Smooth muscle cell (in vitro differentiated cells): ENCODE data around the gene ADAM12. TPM values are rescaled to one million over a fixed set of nuclear protein-coding genes. Genes with fewer than 3 reads are reported as not detected.

Source experiments
- DNase-seq: peaks from one replicate; lab custom pipeline; 2025; ENCODE audit not compliant: unreplicated experiment; lab: John Stamatoyannopoulos, UW
- H2AFZ ChIP-seq: fragments of 200-600 bp; sonication (generic); 2 replicates; pipeline ENCODE4 v1.6.0; 2016; ENCODE audit warnings: antibody characterized with exemption, low read depth, mild to moderate bottlenecking
- H3F3A ChIP-seq: fragments of 200-600 bp; sonication (generic); 2 replicates; pipeline ENCODE4 v1.6.0; 2017; ENCODE audit warnings: antibody characterized with exemption, low read depth
- H3K27ac ChIP-seq: fragments of 200-600 bp; sonication (generic); 2 replicates; pipeline ENCODE4 v1.5.1; 2016; ENCODE audit warnings: low read depth, mild to moderate bottlenecking
- H3K27me3 ChIP-seq: fragments of 200-600 bp; sonication (generic); 2 replicates; pipeline ENCODE4 v1.6.1; 2016; ENCODE audit warnings: low read depth, mild to moderate bottlenecking
- H3K36me3 ChIP-seq: fragments of 200-600 bp; sonication (generic); 2 replicates; pipeline ENCODE4 v1.5.1; 2016; ENCODE audit warnings: low read depth
- H3K4me1 ChIP-seq: fragments of 200-600 bp; sonication (generic); 2 replicates; pipeline ENCODE4 v1.5.1; 2016; ENCODE audit warnings: low read depth
- H3K4me2 ChIP-seq: fragments of 200-600 bp; sonication (generic); 2 replicates; pipeline ENCODE4 v1.6.0; 2016; ENCODE audit warnings: mild to moderate bottlenecking
- H3K4me3 ChIP-seq: fragments of 200-600 bp; sonication (generic); 2 replicates; pipeline ENCODE4 v1.5.1; 2016; ENCODE audit warnings: mild to moderate bottlenecking
- H3K79me2 ChIP-seq: fragments of 200-600 bp; sonication (generic); 2 replicates; pipeline ENCODE4 v1.6.0; 2016; ENCODE audit warnings: low read depth, mild to moderate bottlenecking
- H3K9ac ChIP-seq: fragments of 200-600 bp; sonication (generic); 2 replicates; pipeline ENCODE4 v1.6.0; 2016; ENCODE audit warnings: low read depth
- H3K9me3 ChIP-seq: fragments of 200-600 bp; sonication (generic); replicated peaks from 2 replicates; pipeline ENCODE4 v1.5.1; 2016; ENCODE audit warnings: low read depth
- H4K20me1 ChIP-seq: fragments of 200-600 bp; sonication (generic); 2 replicates; pipeline ENCODE4 v1.6.0; 2016; ENCODE audit warnings: low read depth
- WGBS: methylation state at CpG from one replicate; pipeline ENCODE4 v1.1.7; 2016; ENCODE audit warnings: low lambda C conversion rate; 5-methylcytosine and 5-hydroxymethylcytosine counted together
- polyA plus RNA-seq: library from polyadenylated mRNA; unstranded; fragments of >200 nt; fragmentation: Nextera tagmentation; extraction: Ambion mirVana; gene quantifications from 2 replicates; pipeline ENCODE4 v1.2.1, GENCODE V29; 2016
- total RNA-seq: library from RNA; depleted of rRNA; stranded (reverse); fragments of >200 nt; gene quantifications from 2 replicates; pipeline ENCODE4 v1.2.3, GENCODE V29; 2014
- TF ChIP-seq, protein P1 (sequence below): fragments of 200-600 bp; sonication (generic); IDR thresholded peaks from 2 replicates; pipeline ENCODE4 v1.5.1; 2017; ENCODE audit warnings: borderline replicate concordance, mild to moderate bottlenecking, antibody characterized with exemption; ENCODE audit not compliant: insufficient read depth, poor library complexity, severe bottlenecking

The ADAM12 gene
- total and polyA plus RNA-seq, 2 experiments from 2014 or later = 40.0 to 54.3 TPM

DNA sequence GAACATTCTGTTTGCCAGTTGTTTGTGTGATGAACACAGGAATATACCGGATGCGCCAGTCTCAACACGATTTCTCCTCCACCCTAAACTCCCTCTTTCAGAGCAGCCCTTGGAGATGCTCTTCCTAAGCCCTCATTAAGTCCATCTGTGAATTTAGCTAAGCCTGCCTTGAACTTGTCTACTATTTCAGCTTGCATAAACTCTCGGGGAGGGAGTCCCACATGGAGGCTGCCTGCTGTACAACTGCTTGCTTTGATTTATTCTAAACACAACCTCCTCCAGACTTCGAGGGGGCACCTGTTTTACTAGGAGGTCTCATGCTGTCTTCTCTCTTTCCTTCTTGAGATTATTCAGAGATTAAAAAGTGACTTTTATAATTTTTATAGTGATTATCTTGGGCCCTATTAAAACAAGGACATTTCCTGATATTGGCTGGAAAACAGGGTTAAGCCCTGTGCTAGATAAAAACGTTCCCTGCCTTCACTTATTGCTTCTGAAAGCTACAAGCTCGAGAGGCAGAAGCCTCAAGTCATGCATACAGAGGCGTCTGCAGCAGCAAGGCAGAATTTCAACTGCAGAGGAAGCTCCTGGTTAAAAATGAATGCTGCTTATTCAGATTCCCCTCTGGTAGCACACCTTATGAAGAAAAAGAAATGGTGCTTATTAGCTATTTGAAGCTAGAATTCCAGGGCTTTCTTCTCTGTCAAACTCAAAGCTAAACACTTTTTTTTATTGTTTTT, 317.6 kb downstream of the ADAM12 start:
- TF ChIP-seq, protein P1, sequence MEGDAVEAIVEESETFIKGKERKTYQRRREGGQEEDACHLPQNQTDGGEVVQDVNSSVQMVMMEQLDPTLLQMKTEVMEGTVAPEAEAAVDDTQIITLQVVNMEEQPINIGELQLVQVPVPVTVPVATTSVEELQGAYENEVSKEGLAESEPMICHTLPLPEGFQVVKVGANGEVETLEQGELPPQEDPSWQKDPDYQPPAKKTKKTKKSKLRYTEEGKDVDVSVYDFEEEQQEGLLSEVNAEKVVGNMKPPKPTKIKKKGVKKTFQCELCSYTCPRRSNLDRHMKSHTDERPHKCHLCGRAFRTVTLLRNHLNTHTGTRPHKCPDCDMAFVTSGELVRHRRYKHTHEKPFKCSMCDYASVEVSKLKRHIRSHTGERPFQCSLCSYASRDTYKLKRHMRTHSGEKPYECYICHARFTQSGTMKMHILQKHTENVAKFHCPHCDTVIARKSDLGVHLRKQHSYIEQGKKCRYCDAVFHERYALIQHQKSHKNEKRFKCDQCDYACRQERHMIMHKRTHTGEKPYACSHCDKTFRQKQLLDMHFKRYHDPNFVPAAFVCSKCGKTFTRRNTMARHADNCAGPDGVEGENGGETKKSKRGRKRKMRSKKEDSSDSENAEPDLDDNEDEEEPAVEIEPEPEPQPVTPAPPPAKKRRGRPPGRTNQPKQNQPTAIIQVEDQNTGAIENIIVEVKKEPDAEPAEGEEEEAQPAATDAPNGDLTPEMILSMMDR = no peak
- no peaks in the 10 kb centered on the region for H4K20me1 ChIP-seq
- peaks cover 11% of the 10 kb centered on the region for H3F3A ChIP-seq
- peak overlapping the region; percentile 3 for H3K9ac ChIP-seq
- H3K4me2 ChIP-seq = peak overlapping the region; percentile 46
- peak overlapping the region; percentile 64 for H3K27ac ChIP-seq
- no peak overlapping the region for H3K4me3 ChIP-seq
- H3K79me2 ChIP-seq = no peaks in the 10 kb centered on the region
- H3K4me1 ChIP-seq = peaks cover 16% of the 10 kb centered on the region
- H3K36me3 ChIP-seq = no peaks in the 10 kb centered on the region
- WGBS = 21% methylated on average over 8 of the region's 8 CpGs
- H2AFZ ChIP-seq = no peak overlapping the region
- no peaks in the 10 kb centered on the region for H3K9me3 ChIP-seq
- no peaks in the 10 kb centered on the region for H3K27me3 ChIP-seq
- no peak for DNase-seq

DNA sequence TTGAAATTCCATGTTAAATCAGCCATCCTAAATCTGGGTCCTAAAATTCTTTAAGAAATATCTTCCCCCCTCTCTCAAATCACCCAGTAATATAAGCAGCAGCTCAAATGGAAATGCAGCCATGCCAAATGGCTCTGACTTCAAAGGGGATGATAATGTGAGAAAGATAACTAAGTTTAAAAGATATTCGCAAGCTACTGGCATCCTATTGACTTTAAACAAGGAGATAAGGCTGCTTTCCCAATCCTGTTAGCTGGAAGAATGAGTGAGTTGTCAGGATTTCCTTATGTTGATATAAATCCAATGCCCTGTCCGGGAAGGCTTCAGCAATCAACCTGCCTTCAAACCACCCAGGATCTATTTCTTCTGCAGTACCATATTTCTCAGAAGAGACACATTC, 320.0 kb downstream of the ADAM12 start:
- Histone ChIP-seq H3K9me3 (no peaks in the 10 kb centered on the region), H3F3A (peaks cover 19% of the 10 kb centered on the region), H3K27me3 (no peaks in the 10 kb centered on the region), H3K9ac (no peak overlapping the region), H3K79me2 (no peaks in the 10 kb centered on the region), H3K27ac (peak overlapping the region; percentile 39), H3K4me3 (no peak overlapping the region), H2AFZ (no peak overlapping the region), H3K4me1 (peaks cover 16% of the 10 kb centered on the region), H3K4me2 (peak overlapping the region; percentile 32), H3K36me3 (no peaks in the 10 kb centered on the region), H4K20me1 (no peaks in the 10 kb centered on the region)
- DNase-seq = no peak
- TF ChIP-seq, protein P1 = no peak
- WGBS = 27% methylated on average over 2 of the region's 2 CpGs

DNA sequence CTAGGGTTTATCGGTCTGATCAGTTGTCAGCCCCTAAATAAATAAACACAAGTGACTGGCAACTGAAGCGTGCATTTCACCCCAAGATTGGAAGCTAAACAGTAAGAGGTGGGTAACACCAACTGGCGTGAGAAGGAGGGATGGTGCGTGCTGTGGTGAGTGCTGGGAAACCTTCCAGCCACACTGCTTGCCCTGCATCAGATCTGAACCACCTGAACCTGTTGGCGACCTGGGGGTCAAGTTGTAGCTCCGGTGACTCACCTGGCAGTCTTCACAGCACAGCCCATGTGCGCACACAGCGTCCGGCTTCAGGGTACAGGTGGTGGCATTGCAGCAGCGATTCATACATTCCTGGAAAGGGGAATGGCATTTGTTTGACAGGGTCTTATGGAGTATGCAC, 321.8 kb downstream of the ADAM12 start:
- WGBS = 89% methylated on average over 10 of the region's 10 CpGs
- Histone ChIP-seq H3K79me2 (no peaks in the 10 kb centered on the region), H3K4me2 (no peak overlapping the region), H3F3A (peaks cover 25% of the 10 kb centered on the region), H3K9me3 (no peaks in the 10 kb centered on the region), H2AFZ (no peak overlapping the region), H3K27ac (no peak overlapping the region), H4K20me1 (no peaks in the 10 kb centered on the region), H3K36me3 (no peaks in the 10 kb centered on the region), H3K4me3 (no peak overlapping the region), H3K4me1 (peaks cover 16% of the 10 kb centered on the region), H3K27me3 (no peaks in the 10 kb centered on the region), H3K9ac (no peak overlapping the region)
- TF ChIP-seq, protein P1 = no peak
- DNase-seq = no peak

DNA sequence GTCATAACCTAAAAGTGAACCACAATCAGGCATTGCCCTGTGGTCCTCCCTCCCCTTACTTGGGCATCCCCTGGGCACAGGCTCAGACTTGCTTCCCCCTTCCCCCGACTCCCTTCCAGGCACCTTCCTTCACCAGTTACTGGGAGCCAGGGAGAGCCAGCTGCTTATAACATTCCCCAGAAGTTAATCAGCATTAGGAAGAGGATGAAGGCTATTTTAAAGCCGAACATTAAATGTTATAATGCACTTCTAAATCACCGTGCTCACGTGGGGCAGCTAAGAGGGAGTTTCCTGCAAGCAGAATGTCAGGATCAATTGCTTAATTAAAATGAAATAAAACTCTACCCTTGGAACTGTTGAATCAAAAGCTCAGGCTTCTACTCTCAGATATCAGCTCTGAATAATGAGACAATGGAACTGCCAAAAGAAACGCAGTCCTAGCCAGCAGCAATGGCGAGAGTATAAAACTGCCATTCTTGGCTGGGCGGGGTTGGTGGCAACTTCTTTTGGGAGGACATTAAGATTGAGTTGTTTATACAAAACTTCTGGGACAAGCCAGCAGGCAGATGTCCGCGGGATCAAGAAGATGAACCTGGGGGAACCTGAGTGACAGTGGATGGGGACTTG, 322.4 kb downstream of the ADAM12 start:
- Histone ChIP-seq H4K20me1 (no peaks in the 10 kb centered on the region), H3K36me3 (no peaks in the 10 kb centered on the region), H3K79me2 (no peaks in the 10 kb centered on the region), H3K4me3 (no peak overlapping the region), H2AFZ (no peak overlapping the region), H3F3A (peaks cover 29% of the 10 kb centered on the region), H3K9me3 (no peaks in the 10 kb centered on the region), H3K27ac (peak overlapping the region; percentile 58), H3K9ac (no peak overlapping the region), H3K4me2 (no peak overlapping the region), H3K4me1 (peaks cover 16% of the 10 kb centered on the region), H3K27me3 (no peaks in the 10 kb centered on the region)
- DNase-seq = no peak
- TF ChIP-seq, protein P1 = no peak
- WGBS = 68% methylated on average over 9 of the region's 9 CpGs
